Activated B cell treated with CpG ODN at 0.5 μM for 24 hours (primary cell): ENCODE results near the gene DNM1. TPM values are rescaled to one million over a fixed set of nuclear protein-coding genes. Genes with fewer than 3 reads are reported as not detected.
A peak's percentile ranks its signal among the peaks of the same experiment; 100 is the strongest.

Experiments
- ATAC-seq: fragments of 200-7000 bp; cut with Tn5 transposase; one replicate; pipeline ENCODE4 v1.10.0; 2021; ENCODE audit warnings: low read depth, mild to moderate bottlenecking, moderate library complexity
- CTCF ChIA-PET: fragments of 350-600 bp; sonication (Branson Sonifier 250); formaldehyde crosslinking; loops from one replicate; lab custom pipeline; 2021; ENCODE audit warnings: antibody characterized with exemption; lab: Charles Lee
- POLR2A ChIA-PET: fragments of 350-600 bp; sonication (Branson Sonifier 250); formaldehyde crosslinking; loops from one replicate; lab custom pipeline; 2021; ENCODE audit warnings: antibody characterized with exemption; lab: Charles Lee
- DNase-seq: peaks from one replicate; pipeline ENCODE4 v3.0.0; 2022
- H3K27ac Mint-ChIP-seq: one replicate; pipeline ENCODE4 v1.8.0; 2020; ENCODE audit warnings: mixed read lengths
- H3K27me3 Mint-ChIP-seq: one replicate; pipeline ENCODE4 v1.8.0; 2021; ENCODE audit warnings: mixed read lengths
- H3K36me3 Mint-ChIP-seq: one replicate; pipeline ENCODE4 v1.8.0; 2021; ENCODE audit warnings: low read depth, mixed read lengths
- H3K4me1 Mint-ChIP-seq: one replicate; pipeline ENCODE4 v1.8.0; 2021; ENCODE audit warnings: mixed read lengths
- H3K4me3 Mint-ChIP-seq: one replicate; pipeline ENCODE4 v1.8.0; 2020; ENCODE audit warnings: mild to moderate bottlenecking, mixed read lengths
- H3K9me3 Mint-ChIP-seq: one replicate; pipeline ENCODE4 v1.8.0; 2020; ENCODE audit warnings: mixed read lengths
- CTCF ChIP-seq: fragments of 200-600 bp; IDR thresholded peaks from one replicate; pipeline ENCODE4 v1.8.0; 2022; ENCODE audit warnings: antibody characterized with exemption, mild to moderate bottlenecking
- intact Hi-C: fragments of 100-400 bp; cut with micrococcal nuclease; formaldehyde crosslinking; loops from one replicate; pipeline ENCODE4 v1.15.1; 2024
- total RNA-seq: library from RNA; stranded (reverse); gene quantifications from 2 replicates; pipeline ENCODE4 v1.2.3, GENCODE V29; 2022

The DNM1 gene
- total RNA-seq, 1 donor from 2014 or later = 0.86 TPM

GRCh38 chr9:128218518-128219389 is 15.6 kb downstream of the DNM1 start:
- H3K9me3 Mint-ChIP-seq = no peaks in the 10 kb centered on the region
- POLR2A ChIA-PET = interaction anchor here (1.0 to 1.1 kb wide), 3 partner anchors 28 to 152 kb away, joined by 3 to 4 read pairs (median 3); partner anchors contain the start of genes GOLGA2, SWI5 and URM1
- peaks cover 5% of the 10 kb centered on the region for H3K27me3 Mint-ChIP-seq
- H3K4me1 Mint-ChIP-seq = peaks cover 11% of the 10 kb centered on the region
- no peak for TF ChIP-seq CTCF
- DNase-seq (peak; percentile 87), ATAC-seq (peak; percentile 97)
- intact Hi-C loops = loop anchor here (1.0 kb wide), 2 partner anchors 15 to 32 kb away; partner anchors contain the start of gene DNM1
- peak overlapping the region; percentile 81 for H3K4me3 Mint-ChIP-seq
- H3K36me3 Mint-ChIP-seq = no peaks in the 10 kb centered on the region
- peak overlapping the region; percentile 19 for H3K27ac Mint-ChIP-seq
- CTCF ChIA-PET = interaction anchor here (1.7 kb wide), 1 partner anchor 143 kb away, joined by 5 read pairs; no protein-coding TSS in a partner anchor

- H3K4me1 Mint-ChIP-seq = peaks cover 11% of the 10 kb centered on the region
- no peak for TF ChIP-seq CTCF
- intact Hi-C loops = no loop called here
- H3K9me3 Mint-ChIP-seq = no peaks in the 10 kb centered on the region
- peaks cover 2% of the 10 kb centered on the region for H3K27me3 Mint-ChIP-seq
- no peaks in the 10 kb centered on the region for H3K36me3 Mint-ChIP-seq
- POLR2A ChIA-PET = no interaction called here
- ATAC-seq = no peak
- no peak for DNase-seq
- H3K4me3 Mint-ChIP-seq = no peak overlapping the region
- H3K27ac Mint-ChIP-seq = no peak overlapping the region
- CTCF ChIA-PET = no interaction called here
These were observed 16.7 kb downstream of the DNM1 start for GRCh38 chr9:128219831-128220230.

DNA sequence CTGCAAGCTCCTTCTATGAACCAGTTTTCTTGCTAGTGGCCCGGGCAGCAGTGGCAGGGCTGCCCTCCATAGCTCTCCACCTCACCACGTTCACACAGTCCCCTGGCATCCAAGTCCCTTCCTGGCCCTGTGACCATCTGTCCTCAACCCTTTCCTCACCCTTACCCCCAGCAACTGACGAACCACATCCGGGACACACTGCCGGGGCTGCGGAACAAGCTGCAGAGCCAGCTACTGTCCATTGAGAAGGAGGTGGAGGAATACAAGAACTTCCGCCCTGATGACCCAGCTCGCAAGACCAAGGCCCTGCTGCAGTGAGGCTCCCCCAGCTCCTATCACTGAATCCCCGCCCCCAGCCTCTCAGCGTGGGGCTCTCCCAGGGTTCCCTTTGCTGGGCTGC is 18.8 kb downstream of the DNM1 start:
- ATAC-seq = no peak
- Mint-ChIP-seq H3K4me3 (no peak overlapping the region), H3K36me3 (no peaks in the 10 kb centered on the region), H3K27me3 (peaks cover 2% of the 10 kb centered on the region), H3K9me3 (no peaks in the 10 kb centered on the region), H3K4me1 (peaks cover 11% of the 10 kb centered on the region), H3K27ac (peak overlapping the region; percentile 27)
- intact Hi-C loops = no loop called here
- ChIA-PET CTCF (no interaction called here), POLR2A (no interaction called here)
- DNase-seq = no peak
- no peak for TF ChIP-seq CTCF

GRCh38 chr9:128222880-128223670 is 19.9 kb downstream of the DNM1 start:
- H3K4me3 Mint-ChIP-seq = no peak overlapping the region
- peaks cover 10% of the 10 kb centered on the region for H3K4me1 Mint-ChIP-seq
- no peaks in the 10 kb centered on the region for H3K9me3 Mint-ChIP-seq
- no peak for TF ChIP-seq CTCF
- ChIA-PET CTCF (no interaction called here), POLR2A (interaction anchor here (0.6 kb wide), 2 partner anchors 601 to 1770 kb away, joined by 3 to 11 read pairs; no protein-coding TSS in a partner anchor)
- peaks cover 2% of the 10 kb centered on the region for H3K27me3 Mint-ChIP-seq
- DNase-seq (no peak), ATAC-seq (no peak)
- H3K27ac Mint-ChIP-seq = no peak overlapping the region
- intact Hi-C loops = no loop called here
- H3K36me3 Mint-ChIP-seq = no peaks in the 10 kb centered on the region

- ChIA-PET POLR2A (no interaction called here), CTCF (no interaction called here)
- Mint-ChIP-seq H3K36me3 (no peaks in the 10 kb centered on the region), H3K4me1 (no peaks in the 10 kb centered on the region), H3K9me3 (no peaks in the 10 kb centered on the region), H3K4me3 (no peak overlapping the region), H3K27me3 (peaks cover 2% of the 10 kb centered on the region), H3K27ac (no peak overlapping the region)
- ATAC-seq (no peak), DNase-seq (no peak)
- intact Hi-C loops = no loop called here
- no peak for TF ChIP-seq CTCF
These were observed 21.7 kb downstream of the DNM1 start for GRCh38 chr9:128224877-128225276.
